ENCODE results near the gene LDLRAD1. TPM values are rescaled to one million over a fixed set of nuclear protein-coding genes. Genes with fewer than 3 reads are reported as not detected.

The LDLRAD1 gene
- polyA plus RNA-seq, 1 donor, result 0.51 TPM

DNA sequence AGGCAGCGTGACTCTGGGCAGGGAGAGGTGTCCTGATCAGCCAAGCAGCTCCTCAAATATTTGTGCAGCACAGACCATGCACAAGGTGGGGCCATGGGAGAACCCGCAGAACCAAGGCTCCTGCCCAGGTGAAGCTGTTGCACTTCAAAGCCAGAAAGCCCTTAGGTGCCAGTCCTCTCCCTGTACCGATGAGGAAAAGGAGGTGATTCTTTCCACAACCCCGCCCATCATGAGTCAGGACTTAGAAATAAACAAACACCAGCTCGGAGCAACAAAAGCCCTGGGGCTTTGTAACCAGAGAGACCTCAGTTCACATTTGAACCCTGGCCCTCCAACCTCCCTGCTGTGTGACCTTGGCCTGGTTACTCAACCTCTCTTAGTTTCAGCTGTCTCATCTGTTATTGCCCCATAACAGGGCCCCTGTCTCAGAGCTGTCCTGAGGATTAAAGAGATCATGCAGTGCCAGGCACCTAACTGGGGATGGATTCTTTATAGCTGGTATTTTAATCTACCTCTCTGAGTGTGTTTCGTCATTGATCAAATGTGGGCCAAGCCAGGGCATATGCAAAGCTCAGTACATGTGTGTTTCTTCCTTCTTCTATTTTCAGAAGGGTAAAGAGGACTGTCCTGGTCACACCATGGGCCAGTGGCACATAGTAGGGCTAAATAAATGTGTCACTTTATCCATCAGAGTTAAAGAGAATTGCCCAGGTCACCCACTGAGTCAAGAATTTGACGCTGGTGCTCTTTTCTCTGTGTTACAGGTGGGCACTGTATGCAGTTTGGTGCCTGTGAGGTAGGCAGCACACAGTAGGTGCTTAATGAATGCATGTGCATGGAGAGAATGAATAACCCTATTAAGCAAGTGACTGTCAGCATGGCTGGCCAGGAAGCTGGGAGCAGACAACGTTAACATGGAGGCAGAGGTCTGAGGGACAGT is 1.4 kb downstream of the LDLRAD1 start:
- DNase-seq, result peak in 1 of 2 donors; percentile 63
- peaks cover 38% of the 10 kb centered on the region for H3K4me1 ChIP-seq (ENCODE audit: control insufficient read depth, insufficient read depth, low read length)
- WGBS (ENCODE audit: insufficient coverage, low lambda C conversion rate), result no CpG with 5 or more reads among the region's 8 CpGs
- H3K36me3 ChIP-seq (ENCODE audit: control insufficient read depth, insufficient read depth, low read length), result no peaks in the 10 kb centered on the region
- no peaks in the 10 kb centered on the region for H3K27me3 ChIP-seq (ENCODE audit: control insufficient read depth, insufficient read depth, low read length)
- no peak overlapping the region for H3K27ac ChIP-seq (ENCODE audit: low read length)
- no peaks in the 10 kb centered on the region for H3K9me3 ChIP-seq (ENCODE audit: control insufficient read depth, low read depth, low read length)
- no peak overlapping the region for H3K4me3 ChIP-seq (ENCODE audit: low read length)

DNA sequence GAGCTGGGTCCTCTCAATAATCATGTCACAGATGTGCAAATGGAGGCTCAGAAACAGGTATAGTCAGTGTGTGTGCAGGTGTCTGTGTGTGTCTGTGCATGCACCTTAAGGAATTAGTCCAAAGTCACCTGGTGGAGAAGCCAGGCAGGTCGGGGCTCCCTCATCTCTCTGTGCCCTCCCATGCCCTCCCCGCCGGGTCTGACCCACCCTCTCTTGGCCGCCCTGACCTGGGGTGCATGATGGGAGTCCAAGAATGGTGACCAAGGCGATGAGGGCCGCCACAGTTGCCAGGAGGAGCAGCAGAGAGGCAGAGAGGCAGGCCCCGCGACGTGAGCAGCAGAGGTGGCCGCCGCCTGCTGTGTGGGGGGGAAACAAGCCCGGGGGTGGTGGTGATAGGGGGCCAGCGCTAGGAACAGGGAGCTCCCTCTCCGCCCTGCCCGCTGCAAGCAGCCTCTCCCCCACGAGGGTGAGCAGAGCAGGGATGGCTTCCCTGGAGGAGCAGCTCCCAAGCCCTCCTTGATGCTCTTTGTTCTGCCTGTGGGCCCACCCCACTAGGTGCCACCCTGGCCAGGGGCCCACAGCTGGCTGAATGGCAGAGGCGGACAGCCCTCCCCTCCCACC is 3.9 kb downstream of the LDLRAD1 start:
- no peak for DNase-seq
- no CpG with 5 or more reads among the region's 17 CpGs for WGBS (ENCODE audit: insufficient coverage, low lambda C conversion rate)
- Histone ChIP-seq H3K4me1 (ENCODE audit: control insufficient read depth, insufficient read depth, low read length) (peaks cover 38% of the 10 kb centered on the region), H3K27me3 (ENCODE audit: control insufficient read depth, insufficient read depth, low read length) (no peaks in the 10 kb centered on the region), H3K4me3 (ENCODE audit: low read length) (no peak overlapping the region), H3K36me3 (ENCODE audit: control insufficient read depth, insufficient read depth, low read length) (no peaks in the 10 kb centered on the region), H3K9me3 (ENCODE audit: control insufficient read depth, low read depth, low read length) (no peaks in the 10 kb centered on the region), H3K27ac (ENCODE audit: low read length) (no peak overlapping the region)

- peaks cover 38% of the 10 kb centered on the region for H3K4me1 ChIP-seq (ENCODE audit: control insufficient read depth, insufficient read depth, low read length)
- WGBS (ENCODE audit: insufficient coverage, low lambda C conversion rate), result no CpG with 5 or more reads among the region's 8 CpGs
- no peaks in the 10 kb centered on the region for H3K27me3 ChIP-seq (ENCODE audit: control insufficient read depth, insufficient read depth, low read length)
- DNase-seq, result peak; percentile 40 to 74
- no peaks in the 10 kb centered on the region for H3K36me3 ChIP-seq (ENCODE audit: control insufficient read depth, insufficient read depth, low read length)
- H3K4me3 ChIP-seq (ENCODE audit: low read length), result no peak overlapping the region
- H3K27ac ChIP-seq (ENCODE audit: low read length), result no peak overlapping the region
- no peaks in the 10 kb centered on the region for H3K9me3 ChIP-seq (ENCODE audit: control insufficient read depth, low read depth, low read length)
Observed at GRCh38 chr1:54013393-54014008, 4.5 kb downstream of the LDLRAD1 start.

DNA sequence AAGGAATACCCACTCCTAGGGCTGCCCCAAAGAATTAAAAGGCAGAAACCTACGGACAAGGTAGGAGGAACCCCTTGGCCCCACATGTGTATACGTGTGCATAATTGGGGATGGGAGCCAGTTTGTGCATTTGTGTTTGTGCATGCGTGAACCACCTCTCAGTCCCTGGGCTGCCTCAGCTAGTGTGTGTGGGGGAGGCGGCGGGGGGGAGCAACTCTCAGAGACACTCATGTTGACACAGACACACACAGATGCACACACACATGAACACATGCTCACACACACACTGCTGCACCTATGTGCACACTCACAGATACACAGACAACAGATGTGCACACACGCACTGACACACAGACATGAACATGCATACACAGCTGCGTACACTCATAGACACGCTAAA is 5.1 kb downstream of the LDLRAD1 start:
- WGBS (ENCODE audit: insufficient coverage, low lambda C conversion rate), result no CpG with 5 or more reads among the region's 8 CpGs
- peaks cover 33% of the 10 kb centered on the region for H3K4me1 ChIP-seq (ENCODE audit: control insufficient read depth, insufficient read depth, low read length)
- H3K9me3 ChIP-seq (ENCODE audit: control insufficient read depth, low read depth, low read length), result no peaks in the 10 kb centered on the region
- H3K4me3 ChIP-seq (ENCODE audit: low read length), result no peak overlapping the region
- H3K36me3 ChIP-seq (ENCODE audit: control insufficient read depth, insufficient read depth, low read length), result no peaks in the 10 kb centered on the region
- H3K27me3 ChIP-seq (ENCODE audit: control insufficient read depth, insufficient read depth, low read length), result no peaks in the 10 kb centered on the region
- no peak overlapping the region for H3K27ac ChIP-seq (ENCODE audit: low read length)
- DNase-seq, result no peak

DNA sequence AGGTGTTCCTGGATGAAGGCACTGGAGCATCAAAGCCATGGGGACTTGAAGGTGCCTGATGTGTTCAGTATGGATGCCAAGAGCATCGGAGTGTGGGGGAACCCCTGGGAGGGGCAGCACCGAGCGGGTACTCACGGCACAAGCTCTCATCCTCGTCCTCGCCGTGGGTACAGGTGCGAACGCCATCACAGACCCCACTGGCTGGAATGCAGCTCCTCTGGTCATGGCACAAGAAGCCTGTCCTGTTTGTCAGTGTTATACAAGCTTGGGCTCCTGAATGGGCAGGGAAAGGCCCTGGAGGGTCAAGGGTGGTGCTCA is 6.0 kb downstream of the LDLRAD1 start:
- WGBS (ENCODE audit: insufficient coverage, low lambda C conversion rate), result no CpG with 5 or more reads among the region's 9 CpGs
- H3K27me3 ChIP-seq (ENCODE audit: control insufficient read depth, insufficient read depth, low read length), result no peaks in the 10 kb centered on the region
- H3K27ac ChIP-seq (ENCODE audit: low read length), result no peak overlapping the region
- peaks cover 28% of the 10 kb centered on the region for H3K4me1 ChIP-seq (ENCODE audit: control insufficient read depth, insufficient read depth, low read length)
- no peak for DNase-seq
- no peaks in the 10 kb centered on the region for H3K9me3 ChIP-seq (ENCODE audit: control insufficient read depth, low read depth, low read length)
- H3K4me3 ChIP-seq (ENCODE audit: low read length), result no peak overlapping the region
- no peaks in the 10 kb centered on the region for H3K36me3 ChIP-seq (ENCODE audit: control insufficient read depth, insufficient read depth, low read length)

GRCh38 chr1:54011316-54012007 is 6.5 kb downstream of the LDLRAD1 start:
- Histone ChIP-seq H3K36me3 (ENCODE audit: control insufficient read depth, insufficient read depth, low read length) (no peaks in the 10 kb centered on the region), H3K9me3 (ENCODE audit: control insufficient read depth, low read depth, low read length) (no peaks in the 10 kb centered on the region), H3K4me1 (ENCODE audit: control insufficient read depth, insufficient read depth, low read length) (peaks cover 23% of the 10 kb centered on the region), H3K27ac (ENCODE audit: low read length) (no peak overlapping the region), H3K4me3 (ENCODE audit: low read length) (no peak overlapping the region), H3K27me3 (ENCODE audit: control insufficient read depth, insufficient read depth, low read length) (no peaks in the 10 kb centered on the region)
- no peak for DNase-seq
- no CpG with 5 or more reads among the region's 9 CpGs for WGBS (ENCODE audit: insufficient coverage, low lambda C conversion rate)

- H3K4me3 ChIP-seq (ENCODE audit: low read length), result no peak overlapping the region
- H3K27ac ChIP-seq (ENCODE audit: low read length), result no peak overlapping the region
- H3K36me3 ChIP-seq (ENCODE audit: control insufficient read depth, insufficient read depth, low read length), result no peaks in the 10 kb centered on the region
- no peaks in the 10 kb centered on the region for H3K9me3 ChIP-seq (ENCODE audit: control insufficient read depth, low read depth, low read length)
- no peaks in the 10 kb centered on the region for H3K27me3 ChIP-seq (ENCODE audit: control insufficient read depth, insufficient read depth, low read length)
- H3K4me1 ChIP-seq (ENCODE audit: control insufficient read depth, insufficient read depth, low read length), result peaks cover 18% of the 10 kb centered on the region
- no CpG with 5 or more reads among the region's 5 CpGs for WGBS (ENCODE audit: insufficient coverage, low lambda C conversion rate)
- no peak for DNase-seq
Observed at GRCh38 chr1:54010415-54011117, 7.4 kb downstream of the LDLRAD1 start.

DNA sequence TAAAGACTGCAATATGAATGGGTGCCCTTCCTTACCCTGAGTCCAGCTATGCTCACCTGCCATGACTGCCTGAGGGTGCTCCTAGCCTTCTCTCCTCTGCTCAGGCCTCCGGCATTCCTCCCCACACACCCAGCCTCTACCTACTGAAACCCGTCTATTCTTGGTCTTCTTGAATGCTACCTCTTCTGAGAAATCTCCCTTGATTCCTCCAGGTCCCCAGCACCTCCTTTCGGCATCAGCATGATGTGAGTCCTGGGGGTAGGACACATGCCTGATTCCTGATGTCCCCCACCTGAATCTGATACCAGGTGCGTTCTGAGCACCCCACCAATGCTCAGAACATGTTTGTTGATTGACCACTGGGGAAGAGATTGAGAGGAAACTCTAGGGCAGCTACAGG is 8.6 kb downstream of the LDLRAD1 start:
- Histone ChIP-seq H3K27ac (ENCODE audit: low read length) (no peak overlapping the region), H3K36me3 (ENCODE audit: control insufficient read depth, insufficient read depth, low read length) (no peaks in the 10 kb centered on the region), H3K4me1 (ENCODE audit: control insufficient read depth, insufficient read depth, low read length) (peaks cover 17% of the 10 kb centered on the region), H3K9me3 (ENCODE audit: control insufficient read depth, low read depth, low read length) (peaks cover 2% of the 10 kb centered on the region), H3K4me3 (ENCODE audit: low read length) (no peak overlapping the region), H3K27me3 (ENCODE audit: control insufficient read depth, insufficient read depth, low read length) (no peaks in the 10 kb centered on the region)
- DNase-seq, result no peak
- WGBS (ENCODE audit: insufficient coverage, low lambda C conversion rate), result no CpG with 5 or more reads among the region's 4 CpGs

- Histone ChIP-seq H3K27me3 (ENCODE audit: control insufficient read depth, insufficient read depth, low read length) (no peaks in the 10 kb centered on the region), H3K36me3 (ENCODE audit: control insufficient read depth, insufficient read depth, low read length) (no peaks in the 10 kb centered on the region), H3K27ac (ENCODE audit: low read length) (no peak overlapping the region), H3K4me3 (ENCODE audit: low read length) (no peak overlapping the region), H3K4me1 (ENCODE audit: control insufficient read depth, insufficient read depth, low read length) (peaks cover 12% of the 10 kb centered on the region), H3K9me3 (ENCODE audit: control insufficient read depth, low read depth, low read length) (peaks cover 7% of the 10 kb centered on the region)
- no CpG with 5 or more reads among the region's 13 CpGs for WGBS (ENCODE audit: insufficient coverage, low lambda C conversion rate)
- no peak for DNase-seq
Observed at GRCh38 chr1:54008876-54009275, 9.1 kb downstream of the LDLRAD1 start.

DNA sequence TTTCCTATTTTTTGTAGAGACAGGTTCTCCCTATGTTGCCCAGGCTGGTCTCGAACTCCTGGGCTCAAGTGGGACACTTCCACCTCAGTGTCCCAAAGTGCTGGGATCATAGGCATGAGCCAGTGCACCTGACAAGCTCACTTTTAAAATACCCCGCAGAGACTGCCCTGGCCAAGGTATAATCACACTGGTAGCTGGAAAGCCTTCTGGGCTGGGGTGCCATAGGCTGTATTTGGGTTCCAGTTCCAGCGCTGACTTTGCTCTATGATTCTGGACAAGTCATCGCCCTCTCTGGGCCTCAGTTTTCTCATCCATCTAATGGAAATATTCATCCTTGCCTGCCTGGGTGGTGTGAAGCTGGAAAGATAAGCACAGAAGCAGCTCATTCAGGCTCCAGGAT is 10.4 kb downstream of the LDLRAD1 start:
- Histone ChIP-seq H3K4me3 (ENCODE audit: low read length) (no peak overlapping the region), H3K4me1 (ENCODE audit: control insufficient read depth, insufficient read depth, low read length) (no peaks in the 10 kb centered on the region), H3K36me3 (ENCODE audit: control insufficient read depth, insufficient read depth, low read length) (no peaks in the 10 kb centered on the region), H3K27me3 (ENCODE audit: control insufficient read depth, insufficient read depth, low read length) (no peaks in the 10 kb centered on the region), H3K9me3 (ENCODE audit: control insufficient read depth, low read depth, low read length) (peaks cover 7% of the 10 kb centered on the region), H3K27ac (ENCODE audit: low read length) (no peak overlapping the region)
- WGBS (ENCODE audit: insufficient coverage, low lambda C conversion rate), result 100% methylated on average over 1 of the region's 4 CpGs
- no peak for DNase-seq

Data from large intestine (tissue), 3 donors.